GM12878 (cell line): ENCODE measurements around the gene CORO2B. TPM values are rescaled to one million over a fixed set of nuclear protein-coding genes. Genes with fewer than 3 reads are reported as not detected.

Experiments used
- ATAC-seq: fragments of 200-7000 bp; cut with Tn5 transposase; 3 replicates; pipeline ENCODE4 v1.9.1; 2020; ENCODE audit warnings: mild to moderate bottlenecking, moderate library complexity
- BruUV-seq: library from RNA; stranded (reverse); fragments of 400-500 nt; replicated peaks from 2 replicates; lab custom pipeline; 2021; lab: Mats Ljungman, UMichigan
- CTCF ChIA-PET: fragments of 300-600 bp; sonication (Branson Sonifier 250); formaldehyde crosslinking; extraction: SDS; loops from one replicate; lab custom pipeline; 2021; ENCODE audit warnings: inconsistent platforms; lab: Yijun Ruan, JAX
- POLR2A ChIA-PET: fragments of 350-600 bp; formaldehyde crosslinking; extraction: SDS; loops from one replicate; lab custom pipeline; 2021; ENCODE audit warnings: inconsistent platforms; lab: Charles Lee
- RAD21 ChIA-PET: fragments of 300-600 bp; sonication (Branson Sonifier 250); formaldehyde crosslinking; loops from one replicate; lab custom pipeline; 2023; ENCODE audit warnings: antibody characterized with exemption; ENCODE audit not compliant: unreplicated experiment; lab: Charles Lee
- SMC1A ChIA-PET: fragments of 300-600 bp; sonication (Branson Sonifier 250); formaldehyde crosslinking; loops from one replicate; lab custom pipeline; 2023; ENCODE audit not compliant: unreplicated experiment, uncharacterized antibody; lab: Charles Lee
- DNase-seq: peaks from one replicate; pipeline ENCODE4 v3.0.0-alpha.2; 2011; ENCODE audit warnings: low read depth, low spot score
- FAIRE-seq: peaks from 3 replicates; lab custom pipeline; 2011; peaks lifted over from hg19 to GRCh38; lab: Jason Lieb, UNC
- H2AFZ ChIP-seq: 2 replicates; pipeline ENCODE4 v1.6.0; 2011; ENCODE audit warnings: low read depth, low read length, control low read depth; ENCODE audit not compliant: control insufficient read depth
- H3K27ac ChIP-seq: 2 replicates; pipeline ENCODE4 v1.5.1; 2011; ENCODE audit warnings: control low read depth; ENCODE audit not compliant: control insufficient read depth, insufficient read depth
- H3K27me3 ChIP-seq, 2 experiments: replicated peaks in 1 of 2; 2 replicates each; pipeline versions ENCODE4 v1.6.0 to v1.6.1; 2011; ENCODE audit warnings: low read length in 1 of 2; ENCODE audit not compliant: control insufficient read depth in 2 of 2, insufficient read depth in 2 of 2
- H3K36me3 ChIP-seq, 2 experiments: 2 replicates each; pipeline ENCODE4 v1.5.1; 2011; ENCODE audit warnings: low read length in 1 of 2; ENCODE audit not compliant: control insufficient read depth in 2 of 2, insufficient read depth in 2 of 2
- H3K4me1 ChIP-seq: 2 replicates; pipeline ENCODE4 v1.6.1; 2011; ENCODE audit warnings: mild to moderate bottlenecking, low read length, moderate library complexity, mixed read lengths; ENCODE audit not compliant: control insufficient read depth, insufficient read depth
- H3K4me2 ChIP-seq: 2 replicates; pipeline ENCODE4 v1.6.0; 2011; ENCODE audit warnings: control low read depth; ENCODE audit not compliant: control insufficient read depth, insufficient read depth
- H3K4me3 ChIP-seq: fragments of 200-600 bp; sonication (generic); 2 replicates; pipeline ENCODE4 v1.5.1; 2016
- H3K79me2 ChIP-seq: 2 replicates; pipeline ENCODE4 v1.6.0; 2011; ENCODE audit warnings: low read length; ENCODE audit not compliant: control insufficient read depth, insufficient read depth
- H3K9ac ChIP-seq: 2 replicates; pipeline ENCODE4 v1.8.0; 2011; ENCODE audit warnings: low read length, control low read depth, mixed read lengths; ENCODE audit not compliant: control insufficient read depth, insufficient read depth
- H3K9me3 ChIP-seq: replicated peaks from 3 replicates; pipeline ENCODE4 v1.5.1; 2011; ENCODE audit warnings: mild to moderate bottlenecking, low read length; ENCODE audit not compliant: control insufficient read depth, insufficient read depth
- H4K20me1 ChIP-seq: 2 replicates; pipeline ENCODE4 v1.6.0; 2011; ENCODE audit not compliant: control insufficient read depth, insufficient read depth
- ATF7 ChIP-seq: fragments of 450-650 bp; IDR thresholded peaks from 2 replicates; pipeline ENCODE4 v1.6.1; 2016; ENCODE audit warnings: low read depth, mild to moderate bottlenecking
- BHLHE40 ChIP-seq, 2 experiments: fragments of 450-650 bp in 1 of 2; IDR thresholded peaks; 2 replicates each; pipeline ENCODE4 v1.6.1; 2011 to 2017; ENCODE audit warnings: low read depth in 2 of 2, borderline replicate concordance in 1 of 2, improper control_type of control experiment in 1 of 2, low read length in 1 of 2, mild to moderate bottlenecking in 1 of 2
- CHD4 ChIP-seq: fragments of 200-600 bp; sonication (generic); IDR thresholded peaks from 2 replicates; pipeline ENCODE4 v1.6.1; 2016; ENCODE audit warnings: mild to moderate bottlenecking
- FOXK2 ChIP-seq: fragments of 450-650 bp; IDR thresholded peaks from 2 replicates; pipeline ENCODE4 v1.6.1; 2017; ENCODE audit warnings: mild to moderate bottlenecking, moderate library complexity
- FOXM1 ChIP-seq: IDR thresholded peaks from 2 replicates; pipeline ENCODE4 v1.6.1; 2012; ENCODE audit warnings: low read depth, mild to moderate bottlenecking, inconsistent platforms, low read length, moderate library complexity
- IRF5 ChIP-seq: fragments of 450-650 bp; IDR thresholded peaks from 2 replicates; pipeline ENCODE4 v1.6.1; 2017; ENCODE audit warnings: borderline replicate concordance
- MAX ChIP-seq: IDR thresholded peaks from 2 replicates; pipeline ENCODE4 v1.6.1; 2012; ENCODE audit warnings: low read depth, low read length, improper control_type of control experiment
- MYB ChIP-seq: fragments of 150-350 bp; IDR thresholded peaks from 2 replicates; pipeline ENCODE4 v1.6.1; 2014; ENCODE audit warnings: mild to moderate bottlenecking, low read depth, low read length, borderline replicate concordance
- NFXL1 ChIP-seq: fragments of 450-650 bp; IDR thresholded peaks from 2 replicates; pipeline ENCODE4 v1.6.1; 2017; ENCODE audit warnings: antibody characterized with exemption, mild to moderate bottlenecking, borderline replicate concordance
- PBX3 ChIP-seq: IDR thresholded peaks from 2 replicates; pipeline ENCODE4 v1.6.1; 2011; ENCODE audit warnings: mild to moderate bottlenecking, low read depth, low read length, moderate library complexity; ENCODE audit not compliant: insufficient replicate concordance
- POLR2AphosphoS5 ChIP-seq: IDR thresholded peaks from 2 replicates; pipeline ENCODE4 v1.6.1; 2011; ENCODE audit warnings: mild to moderate bottlenecking, low read length, inconsistent platforms
- RAD21 ChIP-seq: IDR thresholded peaks from 2 replicates; pipeline ENCODE4 v1.6.1; 2011; ENCODE audit warnings: mild to moderate bottlenecking, low read depth, low read length, moderate library complexity; ENCODE audit not compliant: insufficient read depth
- SP1 ChIP-seq: IDR thresholded peaks from one replicate; pipeline ENCODE4 v1.6.1; 2011; ENCODE audit warnings: low read depth, low read length
- SRF ChIP-seq, 2 experiments: IDR thresholded peaks; 2 replicates each; pipeline ENCODE4 v1.6.1; 2011; ENCODE audit warnings: low read depth in 2 of 2, low read length in 2 of 2, mild to moderate bottlenecking in 1 of 2, moderate library complexity in 1 of 2
- TCF3 ChIP-seq: IDR thresholded peaks from 2 replicates; pipeline ENCODE4 v1.6.1; 2012; ENCODE audit warnings: low read depth, mild to moderate bottlenecking, low read length, borderline replicate concordance; ENCODE audit not compliant: insufficient read depth
- ZBTB40 ChIP-seq: fragments of 450-650 bp; IDR thresholded peaks from 2 replicates; pipeline ENCODE4 v1.6.1; 2016; ENCODE audit warnings: mild to moderate bottlenecking, moderate library complexity, borderline replicate concordance
- WGBS: methylation state at CpG from one replicate; pipeline ENCODE4 v1.1.6; 2016; ENCODE audit warnings: low lambda C conversion rate; ENCODE audit not compliant: insufficient replicate concordance, insufficient coverage; ENCODE audit errors: missing lambda C conversion rate; 5-methylcytosine and 5-hydroxymethylcytosine counted together
- in situ Hi-C: fragments of 300-500 bp; cut with MboI; formaldehyde crosslinking; loops from 9 replicates; pipeline ENCODE4 v1.14.3; 2018; ENCODE audit warnings: mixed read lengths
- intact Hi-C: fragments of 100-400 bp; cut with micrococcal nuclease; formaldehyde crosslinking; loops from one replicate; pipeline ENCODE4 v1.14.2; 2022; ENCODE audit not compliant: unreplicated experiment
- polyA plus RNA-seq, 11 experiments: library from polyadenylated mRNA; depleted of rRNA in 4 of 11; unstranded in 6 of 11; stranded (reverse) in 5 of 11; fragments of >200 nt; fragmentation: Nextera tagmentation in 4 of 11; fragmentation: Illumina TruSeq in 1 of 11; extraction: Ambion mirVana in 4 of 11; extraction: Trizol in 1 of 11; gene quantifications; 1 replicate in 1 of 11; 2 replicates in 10 of 11; pipeline versions ENCODE4 v1.2.1 to v1.2.3, GENCODE V29; 2011 to 2016; ENCODE audit warnings: inconsistent platforms in 2 of 11, missing spikeins in 2 of 11, low read depth in 1 of 11
- total RNA-seq, 4 experiments: library from RNA; depleted of rRNA in 3 of 4; stranded (reverse); fragments of >200 nt in 3 of 4; fragmentation: Illumina TruSeq in 1 of 4; extraction: Trizol in 1 of 4; gene quantifications; 2 replicates each; pipeline versions ENCODE4 v1.2.1 to v1.2.3, GENCODE V29; 2013 to 2021

Gene CORO2B
- total and polyA plus RNA-seq, 10 of the 15 experiments (the other 5 are each of a cell fraction or from before 2014, with no cell fraction given): 0.05 to 0.73 (median 0.13) TPM; not detected in 4

GRCh38 chr15:68696414-68697363, 117.9 kb downstream of the CORO2B start:
- ChIA-PET CTCF (interaction anchor here (0.7 kb wide), 1 partner anchor 22 kb away, joined by 3 read pairs; no protein-coding TSS in a partner anchor), SMC1A (no interaction called here), POLR2A (no interaction called here), RAD21 (no interaction called here)
- intact Hi-C loops: no loop called here
- Histone ChIP-seq H2AFZ (no peak overlapping the region), H3K9ac (no peak overlapping the region), H3K27ac (no peak overlapping the region), H3K4me3 (no peak overlapping the region), H4K20me1 (no peaks in the 10 kb centered on the region), H3K4me1 (no peaks in the 10 kb centered on the region), H3K36me3 (no peaks in the 10 kb centered on the region), H3K27me3 (peaks cover 0 to 1% of the 10 kb centered on the region in 2 experiments; a peak in 3 of 4 replicates), H3K79me2 (no peaks in the 10 kb centered on the region), H3K4me2 (no peak overlapping the region), H3K9me3 (no peaks in the 10 kb centered on the region)
- in situ Hi-C loops: no loop called here
- WGBS: 4% methylated on average over 8 of the region's 8 CpGs
- ATAC-seq: no peak
- FAIRE-seq: no peak
- no peak for DNase-seq
- BruUV-seq: no TSS peak
- TF ChIP-seq POLR2AphosphoS5: no peak
- no peak for TF ChIP-seq ATF7
- TF ChIP-seq RAD21: no peak
- TF ChIP-seq PBX3: no peak
- no peak for TF ChIP-seq ZBTB40
- no peak for TF ChIP-seq SP1
- TF ChIP-seq IRF5: no peak
- TF ChIP-seq FOXM1: no peak
- TF ChIP-seq FOXK2: no peak
- no peak for TF ChIP-seq SRF (IDR thresholded peaks at IDR 0.05; ENCODE audit: low read depth in 2 of 2, low read length in 2 of 2)
- TF ChIP-seq NFXL1: no peak
- no peak for TF ChIP-seq TCF3
- no peak for TF ChIP-seq CHD4
- TF ChIP-seq BHLHE40 (IDR thresholded peaks at IDR 0.05; ENCODE audit: borderline replicate concordance in 1 of 2, low read depth in 2 of 2, low read length in 1 of 2): no peak
- TF ChIP-seq MYB: no peak
- TF ChIP-seq MAX: no peak
